ENCODE results near the gene SLC6A6.
A peak's percentile ranks its signal among the peaks of the same experiment; 100 is the strongest.

SLC6A6 gene

DNA sequence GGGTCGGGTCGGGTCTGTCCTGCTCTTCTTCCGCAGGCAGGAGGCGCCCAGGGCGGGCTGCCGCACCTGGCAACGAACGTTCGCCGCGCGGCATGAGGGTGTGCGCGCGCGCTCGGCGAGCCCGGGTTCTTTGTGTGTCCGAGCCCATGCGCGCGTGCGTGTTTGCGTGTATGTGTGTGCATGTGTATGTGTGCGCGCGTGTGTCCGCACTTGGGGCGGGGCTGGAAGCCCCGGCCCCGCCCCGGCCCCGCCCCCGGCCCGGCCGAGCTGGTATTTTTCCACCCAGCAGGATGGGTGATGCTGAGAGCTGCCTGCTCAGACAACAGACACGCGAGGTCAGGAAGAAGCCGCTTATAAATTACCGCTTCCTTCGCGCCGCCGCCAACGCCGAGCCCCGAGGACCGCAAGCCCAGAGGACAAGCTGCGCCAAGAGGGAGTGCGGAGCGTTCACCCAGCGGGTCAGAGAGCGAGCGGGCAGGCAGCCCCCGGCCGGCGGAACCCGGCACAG, at the start of gene SLC6A6:
Gene SLC6A6, plus strand, starts transcription at position 303 of the 508 bp plus-strand sequence. CDS start 41,029 bp downstream, outside the sequence.
- DNase-seq: peak; percentile 88

DNA sequence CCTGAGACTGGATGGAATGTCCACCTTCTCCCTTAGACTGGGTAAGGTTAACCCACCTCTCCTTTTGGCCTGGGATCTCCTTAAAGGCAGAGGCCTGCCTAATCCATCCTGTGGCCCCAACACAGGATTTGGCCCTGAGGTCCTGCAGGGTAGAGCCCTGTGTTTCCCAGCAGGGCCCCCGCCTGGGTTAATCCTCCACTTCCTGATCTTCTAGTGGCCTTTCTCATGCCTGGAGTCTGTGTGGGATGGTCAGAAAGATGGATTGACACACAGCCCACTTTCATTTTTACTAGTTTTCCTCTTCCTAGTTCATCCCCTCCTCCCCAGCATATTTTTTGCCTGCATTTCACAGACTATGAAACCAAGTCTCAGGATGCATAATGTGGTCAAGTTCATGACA, 48.9 kb upstream of the SLC6A6 start:
- no peak for DNase-seq

DNA sequence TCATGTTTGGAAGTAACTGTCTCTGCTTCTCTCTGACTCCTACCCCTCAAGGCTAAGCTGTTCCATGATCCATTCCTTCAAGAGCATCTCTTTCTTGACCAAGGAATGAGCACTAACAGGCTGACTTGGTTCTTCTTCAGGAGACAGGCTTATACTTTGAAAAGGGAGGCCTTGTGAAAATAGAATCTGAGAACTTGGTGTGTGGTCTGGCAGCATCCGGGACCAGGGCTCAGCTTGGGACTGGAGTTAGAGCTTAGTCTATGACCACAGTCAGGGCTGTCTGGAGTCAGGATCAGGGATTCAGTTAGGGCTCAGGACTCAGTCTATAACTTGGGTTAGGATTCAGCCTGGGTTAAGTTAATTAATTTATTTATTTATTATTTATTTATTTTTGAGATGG, 44.9 kb upstream of the SLC6A6 start:
- no peak for DNase-seq

DNA sequence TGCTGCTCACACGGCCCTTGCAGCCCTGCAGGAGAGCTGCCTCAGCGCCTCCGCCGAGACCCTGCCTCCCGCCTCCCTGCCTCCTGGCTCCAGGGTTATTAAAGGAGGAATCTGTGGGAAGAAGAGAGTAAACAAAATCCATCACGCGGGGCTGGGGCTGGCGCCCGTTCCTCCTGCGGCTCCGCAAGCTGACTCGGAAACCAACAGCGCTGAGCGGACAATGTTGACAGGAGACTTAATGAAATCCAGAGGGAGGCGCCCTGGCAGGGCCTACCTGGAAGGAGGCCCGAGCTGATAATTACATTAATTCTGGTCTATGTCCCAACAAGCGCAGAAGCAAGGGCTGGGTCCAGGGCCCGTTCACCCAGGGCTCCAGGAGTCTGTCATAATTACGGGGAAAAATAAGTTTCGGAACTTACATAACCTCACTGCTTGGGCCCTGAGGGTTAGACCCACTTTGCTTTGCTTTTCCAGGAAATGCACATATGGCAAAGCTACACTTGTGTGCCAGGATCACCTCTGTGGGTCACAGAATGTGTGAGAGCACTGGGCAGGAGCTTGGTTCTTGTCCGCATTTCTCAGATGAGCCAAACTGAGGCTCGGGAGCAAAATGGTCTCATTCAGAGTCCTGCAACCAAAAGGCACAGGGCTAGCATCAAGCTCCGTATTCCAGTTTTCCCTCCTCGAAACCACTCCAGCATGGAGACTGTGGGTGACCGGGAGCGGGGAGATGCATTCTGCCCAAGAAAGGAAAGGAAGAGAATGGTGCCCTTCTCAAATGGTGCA, 43.8 kb upstream of the SLC6A6 start:
- no peak for DNase-seq

DNA sequence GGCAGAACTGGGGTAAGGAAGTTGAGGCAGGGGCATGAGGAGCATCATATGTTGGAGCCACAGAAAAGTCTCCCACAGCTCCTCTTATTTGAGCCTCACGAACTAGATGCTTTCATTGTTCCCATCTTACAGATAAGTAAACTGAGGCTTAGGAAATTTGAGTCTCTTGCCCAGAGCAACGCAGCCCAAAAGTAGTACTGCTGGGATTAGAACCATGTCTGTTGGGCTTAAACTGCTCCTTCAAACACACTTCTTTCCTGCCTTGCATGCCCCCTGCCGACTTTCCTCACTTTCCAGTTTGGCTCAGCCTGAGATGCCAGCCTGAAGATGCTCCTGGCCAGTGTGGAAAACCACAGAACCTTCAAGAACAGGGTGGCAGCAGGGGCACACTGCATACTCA, 43.1 kb upstream of the SLC6A6 start:
- no peak for DNase-seq

DNA sequence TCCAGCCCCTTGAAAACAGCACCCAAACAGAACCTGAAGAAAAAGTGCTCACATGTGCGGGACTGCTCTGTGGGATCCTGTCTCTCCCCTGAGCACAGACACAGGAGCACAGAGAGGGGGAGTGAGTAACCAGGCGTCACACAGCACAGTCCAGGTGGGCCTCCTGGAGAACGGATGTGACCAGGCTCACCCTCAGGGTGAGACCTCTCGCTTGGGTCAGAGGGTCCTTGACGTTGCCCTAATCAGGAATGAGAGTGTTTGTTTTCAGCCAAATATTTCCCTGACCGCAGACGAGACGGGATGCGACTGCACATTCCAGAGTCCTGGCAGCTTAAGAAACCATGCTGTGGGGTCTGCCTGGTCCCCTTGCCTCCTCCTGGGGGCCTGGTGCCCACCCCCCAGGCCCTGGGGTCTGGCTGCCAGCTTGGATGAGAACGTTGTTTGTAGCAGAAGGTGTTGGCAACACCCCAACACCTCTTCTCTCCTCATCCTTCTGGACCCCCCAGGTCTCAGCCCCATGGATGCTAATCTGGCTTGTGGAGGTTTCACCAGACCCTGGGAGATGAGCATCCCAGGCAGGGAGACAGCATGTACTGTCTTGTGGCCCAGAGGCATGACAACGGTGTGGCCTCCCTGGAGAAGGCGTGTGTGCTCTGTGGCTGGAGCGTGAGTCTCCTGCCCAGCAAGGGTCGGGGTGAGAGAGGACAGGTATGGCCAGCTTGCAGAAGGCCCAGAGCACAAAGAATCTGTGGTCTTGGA, 42.1 kb upstream of the SLC6A6 start:
- DNase-seq: no peak

DNA sequence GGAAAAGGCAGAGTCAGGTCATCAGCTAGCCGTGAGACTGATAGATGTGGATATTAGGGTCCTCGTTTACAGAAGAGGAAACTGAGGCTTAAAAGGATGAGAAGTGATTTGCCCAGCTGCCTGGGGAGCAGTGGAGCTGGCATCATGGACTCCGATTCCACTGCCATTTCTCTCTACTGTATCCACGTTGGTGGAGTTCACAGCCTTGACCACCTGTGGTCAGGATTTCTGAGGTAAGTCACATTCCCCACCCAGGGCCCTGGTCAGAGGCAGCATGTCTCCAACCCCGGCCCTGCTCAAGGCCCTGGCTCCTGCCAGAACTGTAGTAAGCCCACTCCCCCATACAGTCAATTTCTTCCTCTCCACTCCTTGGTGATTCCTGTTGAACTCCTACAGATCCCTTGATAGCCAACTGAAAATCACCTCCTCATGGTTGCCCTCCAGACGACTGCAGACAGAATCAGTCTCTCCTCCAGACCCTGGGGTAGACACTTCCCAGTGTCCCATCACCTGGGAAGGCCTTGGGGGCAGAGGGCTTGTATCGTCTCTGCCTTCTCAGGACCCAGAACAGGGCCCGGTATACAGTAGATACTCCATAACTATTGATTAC, 41.2 kb upstream of the SLC6A6 start:
- DNase-seq: no peak

DNA sequence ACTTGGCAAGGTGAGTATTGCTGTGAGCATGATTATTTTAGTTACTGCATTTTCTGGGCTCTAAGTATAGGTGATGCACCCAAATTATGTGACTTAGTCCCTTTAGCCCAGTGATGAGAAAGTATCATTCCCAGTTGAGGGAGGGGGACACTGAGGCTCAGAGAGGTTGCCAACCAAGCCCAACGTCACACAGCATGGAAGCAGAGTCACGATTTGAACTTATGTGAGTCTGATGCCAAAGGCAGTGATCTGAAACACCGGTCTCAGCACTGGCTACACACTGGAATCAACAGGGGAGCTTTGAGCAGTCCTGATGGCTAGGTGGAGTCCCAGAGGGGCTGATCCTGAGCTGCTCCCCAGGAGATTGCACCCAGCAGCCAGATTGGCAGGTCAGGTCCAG, 39.5 kb upstream of the SLC6A6 start:
- DNase-seq: no peak

DNA sequence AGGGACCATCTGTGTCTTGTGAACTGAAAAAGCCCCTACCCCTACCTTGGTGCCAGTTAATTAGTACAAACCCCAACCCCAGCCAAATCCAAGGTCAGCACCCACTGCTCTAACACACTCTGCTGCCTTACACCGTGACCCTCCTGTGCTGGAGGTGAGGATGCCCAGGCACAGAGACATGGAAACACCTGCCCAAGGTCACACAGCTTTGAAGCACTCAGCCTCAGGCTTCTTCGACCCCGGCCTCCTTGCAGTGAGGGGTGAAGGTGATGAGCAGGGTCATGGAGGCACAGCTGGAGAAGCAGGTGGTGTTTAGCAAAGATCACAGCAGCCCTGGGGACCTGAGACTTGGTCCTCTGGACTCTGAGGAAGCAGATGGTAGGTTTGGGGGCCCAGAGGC, 39.0 kb upstream of the SLC6A6 start:
- no peak for DNase-seq

DNA sequence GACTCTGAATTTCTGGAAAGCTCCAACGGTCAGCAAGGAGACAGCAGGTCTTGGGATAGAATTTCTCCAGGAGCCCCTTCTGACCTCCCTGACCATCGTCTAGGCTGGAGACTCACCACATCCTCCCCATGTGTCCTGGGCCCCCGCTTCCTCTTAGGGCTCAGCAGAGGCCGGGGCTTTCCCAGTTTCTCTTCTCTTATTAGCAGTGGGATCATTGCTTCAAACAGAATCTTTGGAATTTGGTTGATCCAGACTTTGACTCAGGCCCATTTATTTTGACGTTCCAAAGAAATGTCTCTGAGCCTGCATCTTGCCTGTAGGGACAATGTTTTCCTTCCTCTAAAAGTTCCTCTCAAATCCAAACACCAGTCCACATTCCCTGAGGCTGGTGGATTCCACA, 38.4 kb upstream of the SLC6A6 start:
- DNase-seq: no peak

DNA sequence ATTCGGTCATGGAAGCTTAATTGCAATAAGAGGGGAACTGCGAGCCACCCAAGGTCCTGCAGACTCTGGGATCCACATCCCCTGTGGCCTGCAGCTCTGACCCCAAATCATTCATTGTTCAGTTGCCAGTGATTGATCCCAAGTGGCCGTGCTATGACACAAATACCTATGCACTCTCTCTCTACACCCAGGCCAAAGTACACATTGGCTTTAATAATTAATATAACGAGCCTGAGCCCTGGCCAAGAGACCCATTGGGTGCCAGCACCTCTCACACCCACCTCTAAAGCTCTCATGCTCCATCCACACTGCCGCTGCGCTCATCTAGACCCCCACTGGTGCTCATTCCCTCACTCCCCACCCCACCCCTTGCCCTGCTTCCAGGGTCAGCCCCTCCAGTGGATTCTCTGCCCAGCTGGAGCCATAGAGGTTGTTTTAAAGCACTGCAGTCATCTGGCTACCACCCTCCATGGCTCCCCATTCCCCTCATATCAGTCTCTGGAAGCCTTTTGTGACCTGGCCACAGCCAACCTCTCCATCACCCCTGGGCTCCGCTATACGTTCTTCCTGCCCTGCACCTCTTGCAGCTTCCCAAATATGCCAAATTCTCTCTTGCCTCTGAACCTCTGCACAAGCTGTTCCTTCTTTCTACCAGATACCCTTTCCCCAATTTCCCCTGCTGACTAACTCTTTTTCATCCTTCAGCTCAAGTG, 37.7 kb upstream of the SLC6A6 start:
- no peak for DNase-seq

DNA sequence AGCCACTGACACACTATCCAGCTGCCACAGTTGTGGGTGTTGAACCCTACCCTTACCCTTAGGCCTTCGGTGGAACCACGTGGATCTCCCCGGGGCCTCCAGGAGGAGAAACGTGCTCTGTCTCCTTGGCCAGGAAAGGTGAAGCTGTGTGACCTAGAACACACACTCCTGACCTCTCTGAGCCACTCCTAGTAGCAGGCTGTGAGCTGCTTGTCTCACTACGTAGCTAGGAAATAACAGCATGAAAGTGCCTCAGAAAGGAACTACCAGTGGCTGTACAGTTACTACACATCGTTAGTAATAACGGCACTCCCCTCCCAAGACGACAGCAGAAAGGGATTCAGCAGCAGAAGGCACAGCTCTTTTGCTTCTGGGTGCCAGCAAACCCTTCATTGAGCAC, 36.2 kb upstream of the SLC6A6 start:
- no peak for DNase-seq

DNA sequence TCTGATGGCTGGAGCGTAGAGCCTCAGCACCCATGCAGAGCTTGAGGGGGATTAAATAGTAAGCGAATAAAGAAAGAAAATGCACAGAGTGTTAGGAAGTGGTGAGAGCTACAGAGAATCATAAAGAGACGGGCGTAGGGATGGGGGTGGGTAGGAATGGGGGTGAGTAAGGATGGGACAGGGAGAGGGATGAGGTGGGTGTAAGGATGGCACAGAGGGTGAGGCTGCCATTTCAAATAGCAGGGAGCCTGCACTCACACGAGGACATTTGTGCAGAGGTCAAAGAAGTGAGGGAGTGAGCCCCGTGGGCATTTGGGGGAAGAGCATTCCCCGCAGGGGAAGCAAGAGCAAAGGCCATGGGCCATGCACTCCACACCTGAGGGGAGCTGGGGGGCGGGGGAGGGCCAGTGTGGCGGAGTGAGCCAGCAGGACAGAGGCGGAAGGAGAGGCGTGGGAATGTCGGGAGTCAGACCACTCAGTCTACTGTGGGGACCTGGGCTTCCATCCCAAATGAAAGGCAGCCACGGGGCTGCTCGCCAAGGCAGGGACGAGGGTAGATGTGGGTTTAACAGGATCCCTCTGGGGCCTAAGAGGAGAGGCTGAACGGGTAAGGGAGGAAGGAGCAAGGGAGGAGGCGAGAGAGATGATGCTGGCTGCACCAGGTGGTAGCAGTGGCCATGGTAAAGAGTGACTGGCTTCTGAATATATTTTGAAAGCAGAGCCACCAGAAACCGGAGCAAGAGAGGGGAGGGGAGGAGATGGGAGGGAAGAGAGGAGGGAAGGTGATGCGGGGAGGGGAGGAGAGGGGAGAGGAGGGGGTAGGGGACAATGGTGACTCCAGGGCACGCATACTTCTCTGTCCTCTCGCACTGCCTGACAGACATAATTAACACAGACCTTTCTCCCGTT, 35.2 kb upstream of the SLC6A6 start:
- DNase-seq: no peak

DNA sequence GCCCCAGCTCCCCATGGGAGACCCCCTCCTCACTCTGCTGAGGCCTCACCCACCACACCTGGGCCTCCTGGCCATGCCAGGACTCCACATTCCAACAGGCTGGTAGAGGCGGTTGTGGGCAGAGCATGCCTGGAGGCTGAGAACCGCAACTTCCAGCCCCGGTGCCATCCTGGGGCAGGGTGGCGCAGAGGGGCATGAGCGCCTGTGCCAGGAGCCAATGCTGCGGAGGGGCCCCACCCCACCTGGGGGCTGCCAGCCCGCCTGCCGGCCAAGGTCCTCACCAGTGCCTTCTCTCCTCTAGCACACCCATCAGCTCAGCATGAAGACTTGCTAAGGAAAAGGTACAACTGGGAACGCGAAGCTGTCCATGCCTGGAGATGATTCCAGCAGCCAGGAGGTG, 34.3 kb upstream of the SLC6A6 start:
- no peak for DNase-seq

DNA sequence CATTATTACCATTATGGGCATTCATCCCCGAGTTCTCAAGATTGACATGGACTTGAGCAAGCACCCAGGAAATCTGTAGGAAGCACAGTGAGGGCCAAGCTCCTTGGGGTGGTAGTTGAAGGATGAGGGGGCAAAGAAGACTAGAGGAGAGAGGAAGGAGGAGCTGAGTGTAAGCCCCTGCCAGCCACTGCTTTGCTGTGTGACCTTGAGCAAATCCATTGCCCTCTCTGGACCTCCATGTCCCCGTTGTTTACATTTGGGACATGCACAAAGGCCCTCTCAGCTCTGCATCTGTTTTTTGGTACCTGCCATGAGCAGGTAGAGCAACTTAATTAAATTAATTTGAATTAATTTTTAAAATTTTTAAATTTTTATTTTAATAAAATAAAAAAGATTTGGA, 33.5 kb upstream of the SLC6A6 start:
- no peak for DNase-seq

DNA sequence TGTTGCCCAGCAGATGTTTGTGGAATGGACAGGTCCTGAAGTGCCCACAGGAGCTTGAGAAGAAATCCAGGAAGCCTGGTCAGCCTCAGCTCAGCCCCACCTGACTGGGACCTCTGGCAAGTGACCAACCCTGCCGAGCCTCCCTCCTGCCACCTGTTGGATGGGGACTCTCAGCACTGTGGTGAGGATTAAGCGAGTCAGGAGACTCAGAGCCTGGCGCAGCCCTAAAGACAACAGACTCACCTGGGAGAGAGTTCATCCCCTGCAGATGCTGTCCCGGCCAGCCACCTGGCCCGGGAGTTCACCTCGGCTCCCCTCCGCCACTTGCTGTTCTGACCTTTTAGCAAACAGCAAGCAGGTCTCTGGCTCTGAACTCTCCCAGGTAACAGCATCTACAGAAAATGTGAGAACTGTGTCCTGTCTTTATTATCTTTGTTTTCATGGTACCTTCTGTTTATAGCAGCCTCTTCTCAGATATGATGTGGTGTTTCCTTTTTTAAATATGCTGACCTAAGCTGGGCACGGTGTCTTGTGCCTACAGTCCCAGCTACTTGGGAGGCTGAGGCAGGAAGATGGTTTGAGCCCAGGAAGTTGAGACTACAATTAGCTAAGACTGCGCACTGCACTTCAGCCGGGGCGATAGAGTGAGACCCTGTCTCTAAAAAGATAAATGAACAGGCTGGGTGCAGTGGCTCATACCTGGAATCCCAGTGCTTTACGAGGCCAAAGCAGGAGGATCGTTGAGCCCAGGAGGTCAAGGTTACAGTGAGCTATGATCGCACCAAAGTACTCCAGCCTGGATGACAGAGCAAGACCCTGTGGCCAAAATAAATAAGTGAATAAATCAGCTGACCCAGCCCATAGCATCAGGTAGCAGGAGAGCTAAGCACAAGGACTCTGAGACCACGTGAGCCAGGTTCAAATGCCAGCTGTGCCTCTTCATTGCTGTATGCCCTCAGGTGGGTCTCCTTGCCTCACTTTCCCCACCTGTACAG, 32.4 kb upstream of the SLC6A6 start:
- DNase-seq: no peak

DNA sequence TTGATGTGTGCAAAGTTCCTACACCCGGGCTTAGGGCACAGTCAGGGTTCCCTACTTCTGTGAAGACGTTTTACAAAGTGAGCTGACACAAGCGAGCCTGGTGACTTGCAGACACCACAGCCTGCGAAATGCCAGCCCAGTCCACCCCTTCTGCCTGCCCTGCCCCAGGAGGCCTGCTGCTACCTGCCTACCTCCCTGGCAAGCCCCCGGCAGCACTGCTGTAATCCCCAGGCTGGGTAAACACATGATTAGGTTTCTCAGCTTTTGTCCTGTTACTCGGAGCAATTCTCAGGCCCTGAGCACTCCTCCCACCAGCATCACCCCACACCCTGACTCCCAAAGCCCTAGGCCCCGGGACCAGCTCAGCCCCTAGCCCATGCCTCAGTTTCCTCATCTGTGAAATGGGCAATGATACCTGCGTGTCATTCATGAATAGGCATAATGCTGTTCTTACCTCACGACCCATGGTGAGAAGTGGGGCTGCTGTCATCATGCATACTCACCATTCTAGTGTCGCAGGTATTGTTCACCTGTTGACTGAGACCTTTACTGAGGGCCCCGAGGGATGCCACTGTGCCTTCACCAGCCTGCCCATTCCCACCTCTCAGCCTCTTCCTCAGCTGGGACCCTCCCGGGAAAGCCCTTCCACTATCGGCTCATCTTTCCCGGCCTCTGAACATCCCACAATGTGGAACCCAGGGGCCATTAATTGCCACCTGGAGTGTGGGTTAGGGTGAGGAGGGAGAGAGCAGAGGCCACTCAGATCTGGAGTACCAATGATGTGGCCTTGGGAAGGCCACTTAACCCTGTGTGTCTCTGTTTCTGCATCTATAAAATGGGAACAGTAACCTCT, 31.5 kb upstream of the SLC6A6 start:
- DNase-seq: no peak

DNA sequence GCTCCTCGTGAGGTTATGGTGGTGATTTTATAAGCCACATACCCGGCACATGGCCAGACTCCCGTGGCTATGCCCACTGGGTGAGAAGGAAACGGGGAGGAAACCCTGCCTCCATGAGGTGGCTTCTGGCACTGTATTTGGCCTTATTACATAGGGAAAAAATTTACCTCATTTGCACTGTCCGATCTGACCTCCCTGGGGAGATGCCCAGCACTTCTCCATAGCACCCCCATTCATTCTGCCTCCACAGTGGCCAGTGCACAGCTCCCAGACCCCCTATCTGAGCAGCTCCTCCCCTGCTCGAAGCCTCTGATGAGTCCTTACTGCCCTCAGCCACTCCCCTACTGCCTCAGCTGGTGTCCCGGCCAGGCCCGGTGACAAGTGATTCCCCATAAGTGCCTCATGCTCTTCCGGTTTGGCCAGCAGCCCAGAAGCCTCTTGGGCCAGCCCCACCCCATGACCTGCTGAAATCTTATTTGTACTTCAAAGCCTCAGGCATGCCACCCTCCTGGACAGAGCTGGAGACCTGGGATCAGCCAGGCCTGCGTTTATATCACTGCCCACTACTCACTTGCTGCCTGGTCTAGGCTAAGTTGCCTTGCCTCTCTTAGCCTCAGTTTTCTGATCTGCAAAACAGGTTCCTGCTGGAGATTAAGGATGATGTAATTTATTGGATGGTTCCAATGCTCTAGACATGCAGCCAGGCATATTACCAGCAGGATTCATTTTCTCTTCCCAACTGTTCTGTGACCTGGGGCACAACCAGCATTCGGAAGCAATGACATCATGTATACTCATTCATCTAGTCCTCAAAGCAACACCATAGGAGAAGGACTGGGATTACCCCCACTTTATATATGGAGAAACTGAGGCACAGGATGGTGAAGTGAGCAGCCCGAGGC, 30.6 kb upstream of the SLC6A6 start:
- no peak for DNase-seq

DNA sequence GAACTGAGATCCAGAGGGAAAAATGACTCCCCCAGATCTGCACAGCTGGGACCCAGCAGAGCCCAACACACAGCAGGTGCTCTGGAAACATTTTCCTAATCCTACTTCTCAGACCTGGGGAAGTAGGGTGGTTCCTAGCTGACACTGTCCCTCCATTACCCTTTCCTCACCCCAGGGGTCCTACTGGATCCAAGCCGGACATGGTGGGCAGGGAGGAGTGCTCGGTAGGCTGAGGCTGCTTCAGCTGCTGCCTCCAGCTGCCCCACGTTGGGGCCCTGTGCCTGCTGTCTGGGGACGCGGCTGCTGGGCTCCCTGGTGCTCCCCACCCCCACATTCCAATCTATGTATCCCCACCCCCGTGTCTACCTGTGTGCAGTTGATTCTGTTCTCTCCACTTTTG, 29.8 kb upstream of the SLC6A6 start:
- DNase-seq: no peak

Data from KG1 (cell line).